Kidney (tissue), 14 donors: ENCODE data around the gene TXNDC11. TPM values are rescaled to one million over a fixed set of nuclear protein-coding genes. Genes with fewer than 3 reads are reported as not detected.
A peak's percentile ranks its signal among the peaks of the same experiment; 100 is the strongest.

Experiments used
- DNase-seq, 5 donors: peaks; one replicate each; pipeline ENCODE4 v3.0.0-alpha.2; 2013 to 2020
- FAIRE-seq: peaks from 2 replicates; lab custom pipeline; 2012; peaks lifted over from hg19 to GRCh38; lab: Jason Lieb, UNC
- H3K27ac ChIP-seq, 2 donors: one replicate each; pipeline ENCODE4 v1.7.0; 2013; ENCODE audit warnings: low read depth in 2 of 2, low read length in 2 of 2, inconsistent platforms in 1 of 2
- H3K27me3 ChIP-seq: one replicate; pipeline ENCODE4 v1.7.1; 2013; ENCODE audit warnings: low read length, inconsistent platforms; ENCODE audit not compliant: control insufficient read depth, insufficient read depth
- H3K36me3 ChIP-seq, 3 donors: one replicate each; pipeline versions ENCODE4 v1.7.0 to v1.7.1; 2013; ENCODE audit warnings: low read length in 3 of 3, control low read depth in 1 of 3, inconsistent platforms in 1 of 3; ENCODE audit not compliant: insufficient read depth in 3 of 3, control insufficient read depth in 2 of 3
- H3K4me1 ChIP-seq, 3 donors: one replicate each; pipeline versions ENCODE4 v1.7.0 to v1.7.1; 2013; ENCODE audit warnings: low read length in 3 of 3, inconsistent platforms in 1 of 3, low read depth in 1 of 3; ENCODE audit not compliant: control insufficient read depth in 2 of 3, insufficient read depth in 2 of 3
- H3K4me3 ChIP-seq, 3 donors: one replicate each; pipeline versions ENCODE4 v1.7.0 to v1.8.1; 2013; ENCODE audit warnings: low read length in 3 of 3, control low read depth in 1 of 3, inconsistent platforms in 1 of 3
- H3K9ac ChIP-seq, 3 donors: one replicate each; pipeline versions ENCODE4 v1.7.0 to v1.7.1; 2013; ENCODE audit warnings: low read length in 3 of 3, control low read depth in 1 of 3, inconsistent platforms in 1 of 3
- H3K9me3 ChIP-seq, 3 donors: one replicate each; pipeline versions ENCODE4 v1.7.0 to v1.7.1; 2013; ENCODE audit warnings: low read length in 3 of 3, control low read depth in 1 of 3, inconsistent platforms in 1 of 3; ENCODE audit not compliant: control insufficient read depth in 2 of 3, insufficient read depth in 1 of 3
- CTCF ChIP-seq: IDR thresholded peaks from 3 replicates; pipeline ENCODE4 v1.5.1; 2012; ENCODE audit warnings: mild to moderate bottlenecking, moderate library complexity, borderline replicate concordance; ENCODE audit not compliant: insufficient read depth; ENCODE audit errors: extremely low read depth
- intact Hi-C: fragments of 100-400 bp; cut with DNase I; formaldehyde crosslinking; loops from one replicate; pipeline ENCODE4 v1.11.1; 2022
- polyA plus RNA-seq: library from polyadenylated mRNA; stranded (reverse); fragments of 350-450 nt; fragmentation: Illumina TruSeq; extraction: RNeasy Lipid Tissue Mini Kit (QIAGEN cat#74804); gene quantifications from one replicate; pipeline ENCODE4 v1.2.3, GENCODE V29; 2014; ENCODE audit warnings: low read depth, low replicate concordance; ENCODE audit not compliant: insufficient read depth
- total RNA-seq: library from RNA; stranded (reverse); fragmentation: NEBNext Ultra II Directional; extraction: Animal tissue kit (Norgen Biotek cat#: 25700); gene quantifications from one replicate; pipeline ENCODE4 v1.2.1, GENCODE V29; 2021
- donor health status: control.
- donor health status: control.
- donor health status: control.
- donor health status: control.
- donor health status: control.
- donor health status: DM: yes; HTN: yes; CAD: no.
- donor health status: Normal renal cell carcinoma (clear cell type).

Gene TXNDC11
- total and polyA plus RNA-seq, 2 donors from 2014 or later = 60.8 to 70.9 TPM

DNA sequence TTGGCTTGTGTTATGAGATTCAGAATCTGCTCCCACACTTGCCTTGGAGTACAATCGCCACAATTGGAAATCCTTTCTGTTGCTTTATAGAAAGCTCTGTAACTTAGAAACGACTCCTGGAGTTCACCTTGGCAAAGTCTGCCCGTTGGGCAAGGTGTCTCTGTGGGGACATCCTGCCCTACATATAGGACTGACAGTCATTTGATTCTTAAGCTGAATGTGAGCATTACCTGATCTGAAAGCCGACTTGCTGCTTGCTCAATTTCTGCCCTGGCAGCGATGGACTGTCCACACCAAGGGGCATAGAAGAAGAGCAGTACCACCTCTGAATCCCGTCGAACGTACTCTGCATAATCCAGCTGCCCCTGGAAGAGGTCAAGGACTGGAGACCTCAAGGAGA is 6.9 kb downstream of the TXNDC11 start:
- peak overlapping the region in 1 of 2 donors; percentile 30 for H3K27ac ChIP-seq
- DNase-seq (no peak), FAIRE-seq (no peak)
- peaks cover 3 to 31% (median 12%) of the 10 kb centered on the region in 3 donors for H3K36me3 ChIP-seq
- intact Hi-C loops = no loop called here
- no peak overlapping the region for H3K4me3 ChIP-seq
- H3K4me1 ChIP-seq = peaks cover 0 to 44% (median 20%) of the 10 kb centered on the region in 3 donors
- no peaks in the 10 kb centered on the region for H3K27me3 ChIP-seq
- no peak overlapping the region for H3K9ac ChIP-seq
- TF ChIP-seq CTCF = no peak
- no peaks in the 10 kb centered on the region for H3K9me3 ChIP-seq

DNA sequence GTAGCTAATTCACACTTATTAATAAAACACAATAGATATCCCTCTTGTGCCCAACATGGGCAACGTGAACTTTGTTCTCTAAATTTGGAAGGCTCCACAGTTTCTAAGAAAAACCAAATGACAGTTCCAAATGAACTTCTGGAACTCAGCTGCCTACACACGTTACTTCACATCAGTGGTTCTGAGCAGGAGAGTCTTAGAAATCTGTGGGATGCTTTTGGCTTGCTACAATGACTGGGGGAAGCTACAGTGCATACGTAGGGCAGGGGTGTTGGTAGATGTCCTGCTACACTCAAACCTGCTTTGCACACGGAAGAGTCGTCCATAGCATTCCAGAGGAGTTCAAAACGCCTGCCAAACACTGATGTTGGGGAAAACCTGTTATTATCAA is 8.0 kb downstream of the TXNDC11 start:
- no peak for DNase-seq
- intact Hi-C loops = no loop called here
- peaks cover 3 to 37% (median 16%) of the 10 kb centered on the region in 3 donors for H3K36me3 ChIP-seq
- no peak for FAIRE-seq
- peaks cover 0 to 39% (median 18%) of the 10 kb centered on the region in 3 donors for H3K4me1 ChIP-seq
- H3K27ac ChIP-seq = no peak overlapping the region
- no peak for TF ChIP-seq CTCF
- no peak overlapping the region for H3K9ac ChIP-seq
- no peaks in the 10 kb centered on the region for H3K27me3 ChIP-seq
- H3K9me3 ChIP-seq = no peaks in the 10 kb centered on the region
- no peak overlapping the region for H3K4me3 ChIP-seq

DNA sequence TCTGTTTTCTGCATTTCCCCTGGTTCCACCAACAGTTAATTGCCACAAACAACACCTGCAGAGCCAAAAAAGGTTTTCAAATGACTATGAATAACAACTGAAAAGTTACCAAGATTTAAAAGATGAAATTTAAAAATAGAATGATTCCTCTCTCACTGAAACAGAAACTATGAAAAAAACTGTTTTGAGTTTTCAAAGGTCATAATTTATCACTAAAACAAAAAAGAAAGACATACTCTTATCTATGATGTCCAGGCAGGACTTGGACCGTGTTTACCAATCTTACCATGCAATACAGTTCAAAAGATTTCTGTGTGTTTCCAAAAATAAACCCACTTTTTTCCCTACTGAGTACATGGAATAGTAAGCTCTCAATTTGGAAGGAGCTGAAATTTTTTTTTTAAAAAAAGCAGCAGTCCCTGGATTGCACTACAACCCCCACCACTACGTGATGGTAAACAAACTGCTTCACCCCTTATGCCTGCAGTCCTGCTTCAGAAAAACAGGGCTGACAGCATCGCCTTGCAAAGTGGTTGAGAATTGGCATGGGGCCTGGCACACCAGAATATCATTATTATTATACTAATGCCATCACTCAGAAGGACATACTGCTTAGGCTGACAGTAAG is 8.5 kb downstream of the TXNDC11 start:
- DNase-seq = no peak
- no peaks in the 10 kb centered on the region for H3K9me3 ChIP-seq
- no peak overlapping the region for H3K9ac ChIP-seq
- no peak for FAIRE-seq
- no peak overlapping the region for H3K27ac ChIP-seq
- H3K4me1 ChIP-seq = peaks cover 0 to 36% (median 16%) of the 10 kb centered on the region in 3 donors
- H3K36me3 ChIP-seq = peaks cover 3 to 42% (median 20%) of the 10 kb centered on the region in 3 donors
- intact Hi-C loops = no loop called here
- TF ChIP-seq CTCF = no peak
- no peaks in the 10 kb centered on the region for H3K27me3 ChIP-seq
- no peak overlapping the region for H3K4me3 ChIP-seq
